Left ventricle myocardium superior (tissue), 1 donor: ENCODE results near the gene RNU6-9. TPM values are rescaled to one million over a fixed set of nuclear protein-coding genes. Genes with fewer than 3 reads are reported as not detected.
"Not testable (repeated sequence)": the region's sequence is repeated elsewhere in the genome, so short reads cannot be mapped to it uniquely, and the experiment has no call there.

Experiments used
- ATAC-seq: fragments of 200-7000 bp; cut with Tn5 transposase; one replicate; pipeline ENCODE4 v1.9.1; 2020; ENCODE audit warnings: mild to moderate bottlenecking, moderate library complexity
- DNase-seq: peaks from one replicate; pipeline ENCODE4 v3.0.0-alpha.2; 2020
- intact Hi-C: fragments of 100-400 bp; cut with micrococcal nuclease; formaldehyde crosslinking; loops from one replicate; pipeline ENCODE4 v1.11.0; 2022
- long read RNA-seq: library from polyadenylated mRNA; unstranded; transcript quantifications from one replicate; pipeline ENCODE4 v2.0.0, GENCODE V29; 2021
- total RNA-seq: library from RNA; stranded (reverse); fragmentation: NEBNext Ultra II Directional; extraction: Animal tissue kit (Norgen Biotek cat#: 25700); gene quantifications from one replicate; pipeline ENCODE4 v1.2.1, GENCODE V29; 2021
- donor health status: DM: no; HTN: yes; CAD: no; lungs with severe emphysema.

RNU6-9 gene
- total RNA-seq, result not detected
- long read RNA-seq, result 0 reads

DNA sequence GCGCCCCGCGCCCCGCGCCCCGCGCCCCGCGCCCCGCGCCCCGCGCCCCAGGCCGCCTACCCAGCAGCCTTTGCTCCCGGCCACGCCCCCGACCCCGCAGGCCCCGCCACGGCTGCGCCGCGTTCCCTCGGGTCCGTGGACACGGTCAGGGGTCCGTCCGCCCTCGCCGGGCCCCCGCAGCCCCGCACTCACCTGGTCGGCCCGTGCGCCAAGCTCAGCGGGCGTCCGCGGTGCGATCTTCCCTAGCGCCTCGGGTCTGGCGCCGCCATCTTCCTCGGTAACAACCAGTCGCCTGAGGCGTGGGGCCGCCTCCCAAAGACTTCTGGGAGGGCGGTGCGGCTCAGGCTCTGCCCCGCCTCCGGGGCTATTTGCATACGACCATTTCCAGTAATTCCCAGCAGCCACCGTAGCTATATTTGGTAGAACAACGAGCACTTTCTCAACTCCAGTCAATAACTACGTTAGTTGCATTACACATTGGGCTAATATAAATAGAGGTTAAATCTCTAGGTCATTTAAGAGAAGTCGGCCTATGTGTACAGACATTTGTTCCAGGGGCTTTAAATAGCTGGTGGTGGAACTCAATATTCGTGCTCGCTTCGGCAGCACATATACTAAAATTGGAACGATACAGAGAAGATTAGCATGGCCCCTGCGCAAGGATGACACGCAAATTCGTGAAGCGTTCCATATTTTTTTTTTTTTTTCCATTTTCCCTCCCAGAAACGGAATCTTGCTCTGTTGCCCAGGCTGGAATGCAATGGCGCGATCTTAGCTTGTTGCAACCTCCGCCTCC, at the start of gene RNU6-9, which contains the start of gene MED16:
Gene RNU6-9 (plus strand): TSS at position 591 of the 796 bp plus-strand sequence.
Gene MED16 (minus strand): TSS at position 294 of the 796 bp plus-strand sequence. CDS start 2,056 bp downstream, outside the sequence.
- ATAC-seq (peak; percentile 97), DNase-seq (peak; percentile 95)
- intact Hi-C loops, result no loop called here

DNA sequence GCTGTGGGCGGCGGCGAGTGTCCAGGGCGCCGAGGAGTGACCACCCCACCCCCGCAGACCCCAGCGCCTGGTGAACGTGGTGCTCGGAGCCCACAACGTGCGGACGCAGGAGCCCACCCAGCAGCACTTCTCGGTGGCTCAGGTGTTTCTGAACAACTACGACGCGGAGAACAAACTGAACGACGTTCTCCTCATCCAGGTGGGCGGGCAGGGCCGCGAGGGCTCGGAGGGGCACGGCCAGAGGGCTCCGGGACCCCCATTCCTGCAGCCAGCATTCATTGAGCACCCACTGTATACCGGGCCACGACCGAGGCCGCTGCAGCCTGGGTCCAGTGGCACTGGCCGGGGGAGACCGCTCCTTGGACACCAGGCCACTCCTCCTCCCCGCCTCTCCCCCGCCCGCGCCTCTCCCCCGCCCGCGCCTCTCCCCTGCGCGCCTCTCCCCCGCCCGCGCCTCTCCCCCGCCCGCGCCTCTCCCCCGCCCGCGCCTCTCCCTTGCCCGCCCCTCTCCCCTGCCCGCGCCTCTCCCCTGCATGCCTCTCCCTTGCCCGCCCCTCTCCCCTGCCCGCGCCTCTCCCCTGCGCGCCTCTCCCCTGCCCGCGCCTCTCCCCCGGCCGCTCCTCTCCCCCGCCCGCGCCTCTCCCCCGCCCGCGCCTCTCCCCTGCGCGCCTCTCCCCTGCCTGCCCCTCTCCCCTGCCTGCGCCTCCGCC, 49.3 kb upstream of the RNU6-9 start:
- DNase-seq (no peak), ATAC-seq (no peak)
- intact Hi-C loops, result no loop called here

DNA sequence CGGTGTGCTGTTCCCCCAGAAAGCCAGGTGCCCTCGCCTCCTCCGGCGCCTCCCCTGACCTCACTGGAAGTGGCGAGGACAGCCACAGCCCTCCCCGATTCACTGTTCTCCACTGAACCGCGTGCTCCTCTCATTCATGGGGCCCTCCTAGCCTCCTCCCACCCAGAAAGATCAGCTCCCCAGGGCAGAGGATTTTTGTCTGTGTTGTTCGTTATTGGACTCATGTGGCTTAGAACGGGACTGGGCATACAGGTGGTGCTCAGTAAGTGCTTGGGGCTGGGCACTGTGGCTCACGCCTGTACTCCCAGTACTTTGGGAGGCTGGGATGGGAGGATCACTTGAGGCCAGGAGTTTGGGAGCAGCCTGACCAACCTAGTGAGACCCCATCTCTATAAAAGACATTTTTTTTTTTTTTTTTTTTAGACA, 48.7 kb upstream of the RNU6-9 start:
- no peak for DNase-seq
- ATAC-seq, result no peak
- intact Hi-C loops, result no loop called here

- ATAC-seq, result no peak
- intact Hi-C loops, result no loop called here
- peak; percentile 31 for DNase-seq
These were observed 47.4 kb upstream of the RNU6-9 start for GRCh38 chr19:845707-846521.

- intact Hi-C loops, result no loop called here
- ATAC-seq, result peak; percentile 15
These were observed 44.8 kb upstream of the RNU6-9 start for GRCh38 chr19:848386-848921.

GRCh38 chr19:849195-849594, 44.1 kb upstream of the RNU6-9 start:
- intact Hi-C loops, ATAC-seq: not testable (repeated sequence)
- DNase-seq, result peak; percentile 25

More at GRCh38 chr19:848386-848921, 44.8 kb upstream of the RNU6-9 start:
- peak; percentile 52 for DNase-seq

- intact Hi-C loops, result no loop called here
- ATAC-seq, result peak; percentile 88
- DNase-seq, result peak; percentile 94
These were observed 42.9 kb upstream of the RNU6-9 start for GRCh38 chr19:850221-850978.

- DNase-seq, result no peak
- no peak for ATAC-seq
- intact Hi-C loops, result no loop called here
These were observed 42.3 kb upstream of the RNU6-9 start for GRCh38 chr19:850979-851335.

- no peak for ATAC-seq
- intact Hi-C loops, result no loop called here
These were observed 40.9 kb upstream of the RNU6-9 start, which contains the start of gene ELANE for GRCh38 chr19:852136-853013. Gene ELANE, plus strand, starts transcription at chr19:852303. Its CDS starts 26 bp downstream, at chr19:852329.

DNA sequence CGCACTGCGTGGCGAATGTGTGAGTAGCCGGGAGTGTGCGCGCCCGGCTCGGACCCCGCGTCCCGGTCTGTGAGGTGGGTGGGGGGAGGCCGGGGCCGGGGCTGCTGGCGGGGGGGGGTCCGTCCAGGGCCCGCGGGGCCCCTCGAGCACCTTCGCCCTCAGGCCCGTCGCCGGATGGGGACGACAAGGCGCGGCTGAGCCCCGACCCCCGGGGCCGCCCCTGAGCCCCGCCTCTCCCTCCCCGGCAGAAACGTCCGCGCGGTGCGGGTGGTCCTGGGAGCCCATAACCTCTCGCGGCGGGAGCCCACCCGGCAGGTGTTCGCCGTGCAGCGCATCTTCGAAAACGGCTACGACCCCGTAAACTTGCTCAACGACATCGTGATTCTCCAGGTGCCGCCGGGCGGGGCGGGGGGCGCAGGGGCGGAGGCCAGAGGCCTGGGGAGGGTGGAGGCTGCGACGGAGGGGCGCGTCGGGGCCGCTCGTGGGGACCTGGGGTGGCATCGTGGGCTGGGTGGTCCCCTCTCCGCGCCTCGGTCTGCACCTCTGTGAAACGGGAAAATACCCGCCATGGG, 40.2 kb upstream of the RNU6-9 start:
- intact Hi-C loops, result no loop called here
- ATAC-seq, result no peak
- no peak for DNase-seq

More at GRCh38 chr19:852136-853013, 40.9 kb upstream of the RNU6-9 start, which contains the start of gene ELANE:
- no peak for DNase-seq

DNA sequence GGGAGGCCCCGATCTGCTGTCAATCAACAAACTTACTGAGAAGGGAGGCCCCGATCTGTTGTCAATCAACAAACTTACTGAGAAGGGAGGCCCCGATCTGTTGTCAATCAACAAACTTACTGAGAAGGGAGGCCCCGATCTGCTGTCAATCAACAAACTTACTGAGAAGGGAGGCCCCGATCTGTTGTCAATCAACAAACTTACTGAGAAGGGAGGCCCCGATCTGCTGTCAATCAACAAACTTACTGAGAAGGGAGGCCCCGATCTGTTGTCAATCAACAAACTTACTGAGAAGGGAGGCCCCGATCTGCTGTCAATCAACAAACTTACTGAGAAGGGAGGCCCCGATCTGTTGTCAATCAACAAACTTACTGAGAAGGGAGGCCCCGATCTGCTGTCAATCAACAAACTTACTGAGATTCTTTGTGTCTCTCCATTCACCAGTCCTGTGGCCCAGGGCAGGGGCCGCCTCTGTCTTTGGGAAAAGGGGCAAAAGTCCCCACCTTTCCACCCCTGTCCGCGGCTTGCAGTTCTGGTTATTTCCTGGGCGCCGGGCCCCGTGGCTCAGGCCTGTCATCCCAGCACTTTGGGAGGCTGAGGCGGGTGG, 39.6 kb upstream of the RNU6-9 start:
- intact Hi-C loops, DNase-seq, ATAC-seq: not testable (repeated sequence)

DNA sequence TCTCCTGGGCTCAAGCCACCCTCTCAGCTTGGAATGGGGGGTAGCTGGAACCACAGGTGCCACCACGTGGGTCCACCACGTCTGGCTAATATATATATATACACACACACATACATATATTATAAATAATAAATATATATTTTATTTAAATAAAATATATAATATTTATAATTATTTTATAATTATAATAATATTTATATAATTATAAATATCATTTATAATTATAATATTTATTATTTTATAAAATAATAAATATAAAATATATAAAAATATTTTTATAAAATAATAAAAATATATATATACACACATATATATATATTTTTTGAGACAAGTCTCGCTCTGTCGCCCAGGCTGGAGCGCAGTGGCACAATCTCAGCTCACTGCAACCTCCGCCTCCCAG, 38.7 kb upstream of the RNU6-9 start:
- DNase-seq (no peak), ATAC-seq (no peak)
- intact Hi-C loops, result no loop called here

DNA sequence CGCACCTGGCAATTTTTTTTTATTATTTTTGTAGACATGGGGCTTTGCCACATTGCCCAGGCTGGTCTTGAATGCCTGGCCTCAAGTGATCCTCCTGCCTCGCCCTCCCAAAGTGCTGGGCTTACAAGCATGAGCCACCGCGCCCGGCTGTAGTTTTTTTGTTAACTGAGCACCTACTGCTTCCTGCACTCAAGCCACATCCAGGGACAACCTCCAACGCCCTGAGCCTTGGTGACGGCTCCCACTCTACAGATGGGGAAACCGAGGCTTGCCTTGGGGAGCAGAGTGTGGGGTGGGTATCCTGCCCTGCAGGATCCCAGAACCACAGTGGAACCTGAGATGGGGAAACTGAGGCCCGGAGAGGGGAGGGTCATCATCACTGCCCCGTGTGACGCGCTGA, 38.1 kb upstream of the RNU6-9 start:
- ATAC-seq (no peak), DNase-seq (no peak)
- intact Hi-C loops, result no loop called here

- DNase-seq (no peak), ATAC-seq (no peak)
- intact Hi-C loops, result no loop called here
These were observed 37.6 kb upstream of the RNU6-9 start for GRCh38 chr19:855566-856120.

GRCh38 chr19:858284-858683, 35.0 kb upstream of the RNU6-9 start:
- intact Hi-C loops, result no loop called here
- DNase-seq (no peak), ATAC-seq (no peak)
